Stimulated activated CD4-positive, alpha-beta T cell treated with anti-CD3 and anti-CD28 coated beads, Interleukin-2, amount 100 ng/mL, for 24 hours (primary cell): Measurements from ENCODE around the gene RABGAP1L.
"Not testable (repeated sequence)": the region's sequence is repeated elsewhere in the genome, so short reads cannot be mapped to it uniquely, and the experiment has no call there.

Experiments used
- DNase-seq, 2 donors: peaks; one replicate each; pipeline ENCODE4 v3.0.0-alpha.2; 2020

The RABGAP1L gene

DNA sequence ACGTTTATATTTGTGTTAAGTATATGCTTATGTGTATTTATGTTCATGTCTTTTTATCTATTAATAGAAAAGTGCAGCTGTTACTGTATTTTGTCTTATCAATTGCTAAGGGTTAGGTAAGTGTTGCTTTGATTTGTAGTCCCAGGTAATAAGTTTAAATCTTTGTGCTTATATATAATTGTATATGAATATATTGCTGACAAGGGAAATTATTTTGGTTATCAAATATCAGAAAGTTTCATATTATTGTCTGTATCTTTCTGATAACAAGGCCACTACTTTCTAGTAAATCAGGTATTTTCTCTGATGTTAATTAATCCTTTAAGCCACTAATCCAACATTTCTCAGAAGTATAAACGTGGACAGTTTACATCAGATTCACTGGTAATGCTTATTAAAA, 309.7 kb downstream of the RABGAP1L start:
- DNase-seq, result no peak

DNA sequence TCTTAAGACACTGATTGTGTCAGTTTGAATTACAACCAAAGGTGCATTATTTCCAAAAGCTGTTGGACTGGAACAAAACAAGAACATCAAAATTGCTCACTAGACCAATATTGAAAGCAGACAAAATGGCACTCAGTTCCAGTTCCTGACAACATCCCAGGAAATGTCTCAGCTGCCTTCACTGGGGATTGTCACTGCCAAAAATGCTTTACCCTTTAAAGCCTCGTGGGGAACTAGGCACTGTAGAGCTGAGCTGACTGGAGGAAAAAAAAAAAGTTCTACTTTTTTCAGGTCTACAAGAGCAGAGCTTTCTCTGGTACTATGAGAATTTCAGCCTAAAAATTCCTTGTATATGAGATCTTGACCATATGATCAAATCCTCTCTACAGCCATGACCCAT, 310.4 kb downstream of the RABGAP1L start:
- DNase-seq, result no peak

DNA sequence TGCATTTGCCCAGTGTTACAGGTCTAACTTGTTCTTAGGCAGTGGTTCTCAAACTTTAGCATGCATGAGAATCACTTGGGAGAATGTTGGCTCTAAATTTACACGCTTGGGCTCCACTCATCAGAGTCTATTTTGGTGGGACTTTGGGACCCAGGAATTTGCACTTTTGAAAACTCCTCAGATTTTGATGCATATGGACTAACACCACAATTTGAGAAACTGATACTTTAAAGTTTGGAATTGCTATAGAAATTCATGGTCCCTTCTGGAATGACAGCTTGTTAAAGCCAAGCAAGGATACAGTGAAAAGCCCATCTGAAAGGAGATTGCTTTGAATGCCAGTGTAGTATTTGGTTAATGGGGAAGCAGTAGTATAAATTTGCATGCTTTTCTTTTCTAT, 320.0 kb downstream of the RABGAP1L start:
- no peak for DNase-seq

GRCh38 chr1:174480324-174480723, 321.0 kb downstream of the RABGAP1L start:
- DNase-seq, result no peak

DNA sequence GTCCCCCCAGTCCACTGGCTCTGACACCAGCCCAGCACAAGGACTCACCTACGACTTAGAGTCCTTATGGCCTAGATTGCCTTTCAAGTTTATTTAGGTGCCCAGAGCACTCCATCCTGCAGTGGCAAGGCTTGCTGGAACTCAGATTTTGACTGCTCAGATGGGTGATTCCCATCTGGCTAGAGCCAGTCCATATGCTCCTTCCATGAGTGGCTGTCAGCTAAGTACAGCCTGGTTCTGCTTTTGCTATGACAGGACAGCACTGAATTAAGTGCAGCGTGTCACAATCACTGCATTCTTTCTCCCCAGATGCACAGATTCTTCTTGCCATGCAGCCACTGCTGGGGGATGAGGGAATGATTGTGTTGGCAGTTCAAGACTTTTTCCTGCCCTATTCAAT, 332.3 kb downstream of the RABGAP1L start:
- DNase-seq, result no peak

DNA sequence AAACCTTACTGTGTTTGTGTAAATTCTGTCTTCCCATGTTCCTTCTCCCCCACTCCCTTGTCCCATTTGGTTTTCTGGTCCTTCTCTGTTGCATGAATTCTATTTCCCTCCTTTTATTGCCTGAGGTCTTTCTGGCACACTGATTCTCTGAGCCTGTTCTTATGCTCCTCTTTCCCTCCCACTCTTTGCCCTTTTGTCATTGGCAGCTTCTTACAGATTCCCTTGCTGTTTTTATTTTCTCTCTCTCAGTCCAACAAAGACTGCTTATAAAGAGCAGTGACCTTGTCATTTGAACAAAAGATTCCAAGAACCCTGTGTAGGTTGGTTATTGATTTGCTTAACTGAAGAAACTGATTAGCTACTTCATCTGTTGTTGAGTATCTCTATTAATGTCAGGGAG, 338.2 kb downstream of the RABGAP1L start:
- DNase-seq, result no peak

DNA sequence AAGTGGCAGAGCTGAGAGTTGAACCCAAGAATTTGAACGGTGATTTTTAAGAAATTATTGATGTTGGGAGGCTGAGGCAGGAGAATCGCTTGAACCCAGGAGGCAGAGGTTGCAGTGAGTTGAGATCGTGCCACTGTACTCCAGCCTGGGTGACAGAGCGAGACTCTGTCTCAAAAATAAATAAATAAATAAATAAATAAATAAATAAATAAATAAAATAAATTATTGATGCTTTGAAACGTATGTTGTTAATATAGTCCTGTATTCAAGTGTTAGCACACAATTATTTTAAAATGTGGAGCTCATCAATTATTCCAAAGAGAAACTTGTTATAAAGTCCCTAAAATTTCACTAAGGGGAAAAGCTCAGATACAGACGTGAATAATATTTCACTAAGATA, 357.4 kb downstream of the RABGAP1L start:
- not testable (repeated sequence) for DNase-seq

- DNase-seq, result no peak
These were observed 360.5 kb downstream of the RABGAP1L start for GRCh38 chr1:174519844-174520243.

DNA sequence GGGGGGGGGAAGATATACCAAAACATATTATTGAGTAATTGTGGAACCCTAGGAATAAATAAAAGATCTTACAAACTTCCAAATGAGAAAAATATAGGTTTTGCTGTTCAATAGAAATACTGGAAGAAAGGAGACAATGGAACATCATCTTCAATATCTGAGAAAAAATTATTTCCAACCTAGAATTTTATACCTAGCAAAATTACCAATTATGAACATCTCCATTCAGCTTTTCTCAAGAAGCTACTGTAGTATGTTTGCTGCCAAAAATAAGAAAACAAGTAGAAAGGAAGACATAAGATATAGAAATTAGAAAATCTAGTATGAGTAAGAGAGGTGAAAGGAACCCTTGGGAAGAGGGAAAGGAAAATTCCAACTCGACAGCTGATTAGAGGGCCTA, 372.4 kb downstream of the RABGAP1L start:
- no peak for DNase-seq

- no peak for DNase-seq
These were observed 375.5 kb downstream of the RABGAP1L start for GRCh38 chr1:174534789-174535188.

GRCh38 chr1:174535207-174535606, 375.9 kb downstream of the RABGAP1L start:
- no peak for DNase-seq

- DNase-seq, result not testable (repeated sequence)
These were observed 384.1 kb downstream of the RABGAP1L start for GRCh38 chr1:174543421-174543820.

GRCh38 chr1:174550296-174550695, 391.0 kb downstream of the RABGAP1L start:
- no peak for DNase-seq

GRCh38 chr1:174556392-174556791, 397.1 kb downstream of the RABGAP1L start:
- DNase-seq, result no peak

- DNase-seq, result no peak
These were observed 409.2 kb downstream of the RABGAP1L start for GRCh38 chr1:174568551-174568950.

GRCh38 chr1:174569240-174569639, 409.9 kb downstream of the RABGAP1L start:
- DNase-seq, result no peak

DNA sequence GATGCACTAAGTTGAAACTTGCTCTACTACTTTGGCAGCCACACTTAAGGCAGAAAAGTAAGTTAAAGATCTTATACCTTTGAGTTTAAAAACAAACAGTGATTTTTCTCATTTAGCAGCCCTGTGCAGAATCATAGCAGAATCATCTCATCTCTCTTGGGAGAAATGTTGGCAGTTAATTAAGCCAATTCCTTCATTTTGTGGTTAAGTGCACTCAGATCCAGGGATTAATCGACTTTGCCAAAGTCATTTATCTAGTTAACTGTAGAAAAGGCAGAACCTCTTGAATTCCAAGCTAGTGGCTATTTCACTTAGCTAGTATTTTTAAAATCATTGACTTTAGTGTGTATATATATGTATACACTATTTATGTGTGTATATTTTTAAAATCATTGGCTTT, 413.5 kb downstream of the RABGAP1L start:
- DNase-seq, result no peak

DNA sequence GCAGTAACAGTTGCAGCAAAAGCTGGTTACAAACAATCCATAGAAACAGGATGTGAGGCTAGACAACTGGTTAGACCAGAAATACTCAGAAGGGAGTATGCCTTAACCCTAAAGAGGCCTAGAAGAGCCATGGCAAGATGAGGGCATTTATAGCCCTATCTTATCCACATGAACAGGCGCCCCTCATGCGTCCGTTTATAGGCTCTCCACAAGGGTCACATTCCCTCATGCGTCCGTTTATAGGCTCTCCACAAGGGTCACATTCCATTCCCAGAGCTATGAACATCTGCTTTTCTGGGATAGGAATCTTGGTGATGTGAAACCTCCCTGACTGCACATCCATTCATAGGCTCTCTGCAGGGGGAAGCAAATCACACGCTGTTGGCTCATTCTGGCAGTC, 416.8 kb downstream of the RABGAP1L start:
- not testable (repeated sequence) for DNase-seq

GRCh38 chr1:174577681-174578080, 418.4 kb downstream of the RABGAP1L start:
- DNase-seq, result no peak

GRCh38 chr1:174580801-174581200, 421.5 kb downstream of the RABGAP1L start:
- no peak for DNase-seq

DNA sequence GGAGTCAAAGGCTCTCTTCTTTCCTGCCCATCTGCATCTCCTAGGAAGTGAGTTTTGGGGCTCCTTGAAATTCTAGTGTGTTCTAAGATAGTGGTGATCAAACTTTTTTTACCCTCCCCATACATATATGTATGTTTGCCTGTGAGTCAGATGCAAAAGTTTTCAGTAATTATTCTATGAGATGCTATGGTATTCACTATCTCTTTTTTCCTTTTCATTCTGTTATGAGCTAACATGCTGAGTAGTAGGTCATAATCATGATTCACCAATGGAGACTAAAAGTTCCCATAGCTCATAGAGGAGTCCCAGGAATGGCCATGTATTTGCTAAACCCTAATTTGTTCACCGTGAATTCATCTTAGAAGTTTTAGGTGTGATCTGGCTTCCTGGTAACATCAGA, 424.0 kb downstream of the RABGAP1L start:
- DNase-seq, result no peak

GRCh38 chr1:174584071-174584470, 424.8 kb downstream of the RABGAP1L start:
- DNase-seq, result no peak

DNA sequence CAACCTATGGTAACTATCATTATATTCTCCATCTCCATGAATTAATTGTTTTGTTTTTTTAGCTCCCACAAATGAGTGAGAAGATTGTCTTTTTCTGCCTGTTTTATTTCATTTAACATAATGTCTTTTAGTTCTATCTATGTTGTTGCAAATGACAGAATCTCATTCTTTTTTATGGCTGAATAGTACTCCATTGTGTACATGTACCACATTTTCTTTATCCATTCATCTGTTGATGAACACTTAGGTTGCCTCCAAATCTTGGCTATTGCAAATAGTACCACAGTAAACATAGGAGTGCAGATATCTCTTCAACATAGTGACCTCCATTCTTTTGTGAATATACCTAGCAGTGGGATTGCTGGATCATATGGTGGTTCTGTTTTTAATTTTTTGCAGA, 429.3 kb downstream of the RABGAP1L start:
- not testable (repeated sequence) for DNase-seq

DNA sequence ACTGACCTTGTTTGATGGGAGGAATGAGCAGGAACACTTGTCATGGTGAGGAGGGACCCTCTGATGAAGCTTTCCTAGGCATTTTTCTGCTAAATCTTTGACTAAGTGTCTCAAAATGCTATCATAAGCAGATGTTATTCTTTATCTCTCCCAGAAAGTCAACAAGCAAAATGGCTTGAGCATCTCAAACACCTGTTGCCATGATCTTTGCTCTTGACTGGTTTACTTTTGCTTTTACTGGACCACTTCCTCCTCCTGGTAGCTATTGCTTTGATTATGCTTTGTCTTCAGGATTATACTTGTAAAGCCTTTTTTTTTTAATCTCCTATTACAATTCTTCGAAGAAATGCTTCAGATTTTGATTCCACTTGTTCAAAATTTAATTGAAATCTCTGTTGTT, 445.9 kb downstream of the RABGAP1L start:
- DNase-seq, result no peak

- DNase-seq, result no peak
These were observed 447.2 kb downstream of the RABGAP1L start for GRCh38 chr1:174606471-174606870.

- DNase-seq, result not testable (repeated sequence)
These were observed 458.6 kb downstream of the RABGAP1L start for GRCh38 chr1:174617905-174618304.
